DOHH2 (cell line): ENCODE results near the gene SLC47A1.
"Not testable (repeated sequence)": the region's sequence is repeated elsewhere in the genome, so short reads cannot be mapped to it uniquely, and the experiment has no call there.

Experiments used
- EZH2phosphoT487 ChIP-seq: fragments of 200-600 bp; sonication (generic); IDR thresholded peaks from 2 replicates; pipeline ENCODE4 v1.6.1; 2017; ENCODE audit warnings: borderline replicate concordance, mild to moderate bottlenecking, antibody characterized with exemption, low read length, moderate library complexity, mixed read lengths
- TF ChIP-seq, protein P1 (sequence below): fragments of 200-600 bp; sonication (generic); IDR thresholded peaks from one replicate; pipeline ENCODE4 v1.5.1; 2014; ENCODE audit warnings: antibody characterized with exemption, mild to moderate bottlenecking, low read depth, low read length; ENCODE audit not compliant: poor library complexity, severe bottlenecking

GRCh38 chr17:19580566-19580920 is 46.9 kb downstream of the SLC47A1 start:
- TF ChIP-seq, protein P1, sequence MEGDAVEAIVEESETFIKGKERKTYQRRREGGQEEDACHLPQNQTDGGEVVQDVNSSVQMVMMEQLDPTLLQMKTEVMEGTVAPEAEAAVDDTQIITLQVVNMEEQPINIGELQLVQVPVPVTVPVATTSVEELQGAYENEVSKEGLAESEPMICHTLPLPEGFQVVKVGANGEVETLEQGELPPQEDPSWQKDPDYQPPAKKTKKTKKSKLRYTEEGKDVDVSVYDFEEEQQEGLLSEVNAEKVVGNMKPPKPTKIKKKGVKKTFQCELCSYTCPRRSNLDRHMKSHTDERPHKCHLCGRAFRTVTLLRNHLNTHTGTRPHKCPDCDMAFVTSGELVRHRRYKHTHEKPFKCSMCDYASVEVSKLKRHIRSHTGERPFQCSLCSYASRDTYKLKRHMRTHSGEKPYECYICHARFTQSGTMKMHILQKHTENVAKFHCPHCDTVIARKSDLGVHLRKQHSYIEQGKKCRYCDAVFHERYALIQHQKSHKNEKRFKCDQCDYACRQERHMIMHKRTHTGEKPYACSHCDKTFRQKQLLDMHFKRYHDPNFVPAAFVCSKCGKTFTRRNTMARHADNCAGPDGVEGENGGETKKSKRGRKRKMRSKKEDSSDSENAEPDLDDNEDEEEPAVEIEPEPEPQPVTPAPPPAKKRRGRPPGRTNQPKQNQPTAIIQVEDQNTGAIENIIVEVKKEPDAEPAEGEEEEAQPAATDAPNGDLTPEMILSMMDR, result not testable (repeated sequence)
- TF ChIP-seq EZH2phosphoT487, result not testable (repeated sequence)
